Suppressor macrophage (primary cell): ENCODE measurements around the gene PROX2.

Experiments used
- DNase-seq, 4 experiments: peaks; one replicate each; pipeline ENCODE4 v3.0.0-alpha.2; 2020 to 2022

Gene PROX2

GRCh38 chr14:74909501-74909900 lies 33.6 kb upstream of the PROX2 start:
- DNase-seq: no peak

GRCh38 chr14:74908861-74909341 lies 33.0 kb upstream of the PROX2 start:
- no peak for DNase-seq

- DNase-seq: no peak
These were observed 31.8 kb upstream of the PROX2 start for GRCh38 chr14:74907744-74908143.

- peak in 1 of 4 experiments; percentile 42 for DNase-seq
These were observed 31.1 kb upstream of the PROX2 start for GRCh38 chr14:74906925-74907521.

GRCh38 chr14:74905595-74906142 lies 29.7 kb upstream of the PROX2 start:
- peak; percentile 68 to 88 (median 83) for DNase-seq

GRCh38 chr14:74904635-74905503 lies 28.9 kb upstream of the PROX2 start:
- no peak for DNase-seq

- DNase-seq: no peak
These were observed 27.2 kb upstream of the PROX2 start for GRCh38 chr14:74902941-74903705.

GRCh38 chr14:74898694-74899093 lies 22.7 kb upstream of the PROX2 start:
- DNase-seq: no peak

GRCh38 chr14:74898083-74898482 lies 22.1 kb upstream of the PROX2 start:
- DNase-seq: no peak

GRCh38 chr14:74897642-74898041 lies 21.7 kb upstream of the PROX2 start:
- no peak for DNase-seq

GRCh38 chr14:74896400-74896799 lies 20.5 kb upstream of the PROX2 start:
- no peak for DNase-seq

GRCh38 chr14:74893614-74894091 lies 17.7 kb upstream of the PROX2 start:
- DNase-seq: peak; percentile 57 to 85 (median 69)

GRCh38 chr14:74892745-74893144 lies 16.8 kb upstream of the PROX2 start:
- DNase-seq: peak; percentile 52 to 77 (median 64)

GRCh38 chr14:74891870-74892269 lies 15.9 kb upstream of the PROX2 start:
- DNase-seq: peak; percentile 40 to 77 (median 58)

GRCh38 chr14:74890262-74890661 lies 14.3 kb upstream of the PROX2 start:
- DNase-seq: no peak

- no peak for DNase-seq
These were observed 12.5 kb upstream of the PROX2 start for GRCh38 chr14:74888164-74889158.

- no peak for DNase-seq
These were observed 10.1 kb upstream of the PROX2 start for GRCh38 chr14:74886001-74886400.

GRCh38 chr14:74882103-74882920 lies 6.4 kb upstream of the PROX2 start:
- DNase-seq: peak; percentile 56 to 75 (median 62)

- peak; percentile 92 to 96 (median 93) for DNase-seq
These were observed 5.6 kb upstream of the PROX2 start, which contains the start of gene DLST for GRCh38 chr14:74881431-74882102. Gene DLST, plus strand, starts transcription at chr14:74881916. Its CDS starts 38 bp downstream, at chr14:74881954.
